ENCODE results near the gene CXorf38.
"Not testable (repeated sequence)": the region's sequence is repeated elsewhere in the genome, so short reads cannot be mapped to it uniquely, and the experiment has no call there.

Gene CXorf38

GRCh38 chrX:40632199-40632598 lies 15.2 kb downstream of the CXorf38 start:
- DNase-seq (ENCODE audit: low read depth in 3 of 3, low spot score in 1 of 3) = no peak

- DNase-seq (ENCODE audit: low read depth in 3 of 3, low spot score in 1 of 3) = no peak
Measured at GRCh38 chrX:40628506-40628905, 18.9 kb downstream of the CXorf38 start.

DNA sequence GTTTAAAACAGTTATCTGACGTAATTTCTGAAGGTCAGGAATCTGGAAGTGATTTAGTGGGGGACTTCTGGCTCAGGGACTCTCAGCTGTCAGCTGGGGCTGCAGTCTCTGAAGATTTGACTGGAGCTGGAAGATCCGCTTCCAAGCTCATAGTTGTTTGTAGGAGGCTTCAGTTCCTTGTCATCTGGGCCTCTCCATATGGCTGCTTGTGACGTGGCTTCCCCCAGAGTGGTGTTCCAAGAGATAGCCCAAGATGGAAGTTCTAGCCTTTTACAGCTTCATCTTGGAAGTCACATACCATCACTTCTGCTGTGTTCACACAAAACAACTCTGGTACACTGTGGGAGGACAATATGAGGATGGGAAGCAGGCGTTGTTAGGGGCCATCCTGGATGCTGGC lies 22.1 kb downstream of the CXorf38 start:
- no peak for DNase-seq (ENCODE audit: low read depth in 3 of 3, low spot score in 1 of 3)

DNA sequence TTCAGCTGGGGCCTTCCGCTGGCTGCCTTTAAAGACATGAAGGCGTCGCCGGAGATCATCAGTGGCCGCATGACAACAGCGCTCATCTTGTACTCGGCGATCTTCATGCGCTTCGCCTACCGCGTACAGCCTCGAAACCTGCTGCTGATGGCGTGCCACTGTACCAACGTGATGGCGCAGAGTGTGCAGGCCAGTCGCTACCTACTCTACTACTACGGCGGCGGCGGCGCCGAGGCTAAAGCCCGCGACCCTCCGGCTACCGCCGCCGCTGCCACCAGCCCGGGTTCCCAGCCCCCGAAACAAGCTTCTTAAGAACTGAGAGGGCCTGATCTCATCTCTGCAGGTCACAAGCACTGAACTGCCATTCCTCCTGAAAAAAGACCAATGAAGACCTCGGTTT lies 23.7 kb downstream of the CXorf38 start:
- DNase-seq (ENCODE audit: low read depth in 3 of 3, low spot score in 1 of 3) = no peak

- no peak for DNase-seq (ENCODE audit: low read depth in 3 of 3, low spot score in 1 of 3)
Measured at GRCh38 chrX:40623139-40623536, 24.2 kb downstream of the CXorf38 start, which contains the start of gene MPC1L. Gene MPC1L, plus strand, starts transcription at chrX:40623428. Its CDS starts 138 bp downstream, at chrX:40623566.

DNA sequence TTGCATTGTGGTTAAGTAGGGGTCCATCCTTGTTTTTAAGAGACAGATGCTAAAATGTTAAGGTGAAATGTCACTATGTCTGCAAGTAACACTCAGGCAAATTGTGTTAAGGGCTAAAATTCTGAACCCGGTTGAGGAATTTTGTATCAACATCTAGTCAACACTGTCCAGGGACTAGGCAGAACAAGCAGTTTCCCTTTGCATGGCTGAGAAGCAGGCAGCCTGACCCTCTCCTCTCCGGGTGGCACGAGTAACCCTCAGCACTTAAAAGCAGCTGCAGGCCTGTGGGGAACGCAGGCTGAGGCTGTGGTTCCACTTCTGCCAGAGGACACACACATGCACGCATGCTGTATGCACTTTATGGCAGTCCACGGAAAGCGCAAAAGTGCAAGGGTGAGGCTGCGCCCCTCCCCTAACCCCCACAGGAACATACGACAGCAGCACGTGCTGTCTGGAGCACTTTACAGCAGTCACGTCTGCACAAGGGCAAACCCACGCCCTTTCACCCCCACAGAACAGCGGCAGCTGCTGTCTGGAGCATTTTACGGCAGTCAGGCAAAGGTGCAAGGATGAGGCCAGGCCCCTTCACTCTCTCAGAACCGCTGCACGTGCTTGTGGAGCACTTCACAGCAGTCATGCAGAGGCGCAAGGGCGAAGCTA lies 24.8 kb downstream of the CXorf38 start:
- DNase-seq (ENCODE audit: low read depth in 3 of 3, low spot score in 1 of 3) = no peak

DNA sequence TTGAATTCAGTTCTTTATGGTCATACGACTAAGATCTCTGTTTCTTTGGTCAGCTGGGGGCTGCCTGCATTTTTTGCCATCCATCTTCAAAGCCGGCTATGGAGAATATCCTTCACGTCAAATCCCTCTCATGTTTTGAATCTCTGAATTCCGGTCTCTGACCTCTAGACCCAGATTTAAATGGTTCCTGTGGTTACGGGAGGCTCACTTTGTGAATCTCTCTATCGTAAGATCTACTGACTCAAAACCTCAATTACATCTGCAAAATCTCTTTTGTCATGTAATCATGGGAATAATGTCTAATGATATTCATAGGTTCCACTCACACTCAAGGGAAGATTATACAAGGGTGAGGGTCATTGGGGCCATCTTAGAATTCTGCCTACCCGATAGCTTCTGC lies 29.8 kb downstream of the CXorf38 start:
- no peak for DNase-seq (ENCODE audit: low read depth in 3 of 3, low spot score in 1 of 3)

DNA sequence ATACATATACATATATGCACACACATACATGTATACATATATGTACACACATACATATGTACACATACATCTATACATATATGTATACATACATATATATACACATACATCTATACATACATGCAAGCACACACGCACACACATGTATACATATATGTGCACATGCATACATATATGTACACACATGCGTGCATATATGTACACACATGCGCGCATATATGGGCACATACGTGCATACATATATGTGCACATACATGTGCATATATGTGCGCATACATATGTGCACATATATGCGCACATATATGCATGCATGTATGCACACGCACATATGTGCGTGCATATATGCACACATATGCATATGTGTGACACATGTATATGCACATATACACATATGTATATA lies 31.4 kb downstream of the CXorf38 start:
- no peak for DNase-seq (ENCODE audit: low read depth in 3 of 3, low spot score in 1 of 3)

GRCh38 chrX:40612511-40612910 lies 34.9 kb downstream of the CXorf38 start:
- no peak for DNase-seq (ENCODE audit: low read depth in 3 of 3, low spot score in 1 of 3)

DNA sequence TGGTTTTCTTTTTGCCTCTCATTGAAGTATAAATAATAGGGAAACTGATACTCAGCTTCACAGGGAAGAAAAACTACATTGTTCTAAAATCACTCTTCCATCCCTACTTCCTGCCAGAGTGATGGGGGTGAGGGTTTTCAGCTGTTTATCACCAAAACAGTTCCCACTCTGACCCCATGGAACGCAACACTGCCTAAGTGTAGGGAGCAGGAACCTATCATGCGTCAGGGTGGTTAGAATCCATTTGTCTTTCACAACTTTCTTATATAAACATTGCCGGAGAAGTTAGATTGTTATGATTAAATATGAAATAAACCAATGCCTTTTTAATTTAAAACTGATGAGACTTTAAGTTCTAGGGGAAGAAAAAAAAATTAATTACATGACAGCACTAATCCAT lies 40.0 kb downstream of the CXorf38 start:
- DNase-seq (ENCODE audit: low read depth in 3 of 3, low spot score in 1 of 3) = no peak

GRCh38 chrX:40603446-40603845 lies 43.9 kb downstream of the CXorf38 start:
- DNase-seq (ENCODE audit: low read depth in 3 of 3, low spot score in 1 of 3) = no peak

DNA sequence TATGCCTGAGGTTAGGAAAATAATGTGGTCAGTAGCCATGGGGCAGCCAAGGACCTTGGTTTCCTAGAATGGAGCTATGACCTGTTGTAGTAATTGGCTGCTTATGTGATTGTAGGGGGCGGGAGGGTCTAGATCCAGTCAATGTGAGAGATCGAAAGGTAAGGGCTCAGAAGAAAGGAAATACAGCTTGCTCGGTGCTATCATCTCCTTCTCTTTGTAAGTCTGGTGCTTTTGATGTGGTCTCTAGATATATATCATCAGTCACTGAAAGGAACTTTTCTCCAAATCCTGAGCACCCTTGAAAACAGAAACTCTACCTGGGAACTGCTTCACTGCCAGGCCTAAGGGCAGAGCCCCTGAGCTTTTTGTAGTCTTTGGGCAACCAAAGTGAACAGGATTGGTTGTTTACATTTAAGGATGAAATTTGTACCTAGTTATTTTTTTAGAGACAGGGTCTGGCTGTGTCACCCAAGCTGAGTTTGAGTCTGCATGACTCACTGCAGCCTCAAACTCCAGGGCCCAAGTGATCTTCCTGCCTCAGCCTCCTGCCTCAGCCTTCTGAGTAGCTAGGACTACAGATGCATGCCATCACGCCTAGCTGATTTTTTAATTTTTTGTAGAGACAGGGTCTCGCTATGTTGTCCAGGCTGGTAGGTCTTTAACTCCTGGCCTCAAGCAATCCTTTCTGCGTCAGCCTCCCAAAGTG lies 57.6 kb downstream of the CXorf38 start:
- DNase-seq (ENCODE audit: low read depth in 3 of 3, low spot score in 1 of 3) = not testable (repeated sequence)

DNA sequence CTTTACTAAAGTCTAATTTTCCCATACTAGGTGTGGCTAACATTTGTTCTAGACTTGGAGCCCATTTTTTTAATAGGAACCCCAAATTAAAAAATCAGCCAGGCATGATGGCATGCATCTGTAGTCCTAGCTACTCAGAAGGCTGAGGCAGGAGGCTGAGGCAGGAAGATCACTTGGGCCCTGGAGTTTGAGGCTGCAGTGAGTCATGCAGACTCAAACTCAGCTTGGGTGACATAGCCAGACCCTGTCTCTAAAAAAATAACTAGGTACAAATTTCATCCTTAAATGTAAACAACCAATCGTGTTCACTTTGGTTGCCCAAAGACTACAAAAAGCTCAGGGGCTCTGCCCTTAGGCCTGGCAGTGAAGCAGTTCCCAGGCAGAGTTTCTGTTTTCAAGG lies 59.7 kb downstream of the CXorf38 start:
- not testable (repeated sequence) for DNase-seq (ENCODE audit: low read depth in 3 of 3, low spot score in 1 of 3)

DNA sequence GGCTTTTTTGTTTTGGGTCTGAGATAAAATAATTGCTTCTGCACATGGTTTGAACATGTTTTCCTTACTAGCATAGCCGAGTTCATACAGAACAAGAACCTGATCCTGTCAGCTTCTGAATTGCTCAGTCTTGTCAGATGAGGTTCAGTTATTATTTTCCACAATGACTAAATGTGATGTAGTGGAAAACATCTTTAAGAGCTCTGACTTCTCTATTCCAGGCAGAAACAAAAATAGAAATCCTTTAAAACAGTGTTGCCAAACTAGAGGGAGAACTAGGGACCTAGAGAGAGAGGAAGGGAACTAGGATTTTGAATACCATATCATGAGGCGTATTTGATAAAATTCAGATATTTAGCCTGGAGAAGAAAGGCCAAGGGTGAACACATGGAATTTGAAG lies 64.5 kb downstream of the CXorf38 start:
- DNase-seq (ENCODE audit: low read depth in 3 of 3, low spot score in 1 of 3) = no peak

DNA sequence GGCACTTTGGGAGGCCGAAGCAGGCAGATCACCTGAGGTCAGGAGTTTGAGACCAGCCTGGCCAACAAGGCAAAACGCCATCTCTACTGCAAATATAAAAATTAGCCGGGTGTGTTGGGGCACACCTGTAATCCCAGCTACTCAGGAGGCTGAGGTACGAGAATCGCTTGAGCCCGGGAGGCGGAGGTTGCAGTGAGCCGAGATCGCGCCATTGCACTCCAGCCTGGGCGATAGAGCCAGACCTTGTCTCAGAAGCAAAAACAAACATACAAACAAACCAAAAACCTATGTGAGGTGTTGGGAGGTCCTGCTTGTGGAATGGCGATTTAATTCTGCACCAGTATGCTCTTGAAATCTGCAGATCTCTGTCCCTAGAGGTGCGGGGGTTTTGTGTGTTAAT lies 65.2 kb downstream of the CXorf38 start:
- DNase-seq (ENCODE audit: low read depth in 3 of 3, low spot score in 1 of 3) = not testable (repeated sequence)

GRCh38 chrX:40581336-40581920 lies 65.9 kb downstream of the CXorf38 start:
- no peak for DNase-seq (ENCODE audit: low read depth in 3 of 3, low spot score in 1 of 3)

DNA sequence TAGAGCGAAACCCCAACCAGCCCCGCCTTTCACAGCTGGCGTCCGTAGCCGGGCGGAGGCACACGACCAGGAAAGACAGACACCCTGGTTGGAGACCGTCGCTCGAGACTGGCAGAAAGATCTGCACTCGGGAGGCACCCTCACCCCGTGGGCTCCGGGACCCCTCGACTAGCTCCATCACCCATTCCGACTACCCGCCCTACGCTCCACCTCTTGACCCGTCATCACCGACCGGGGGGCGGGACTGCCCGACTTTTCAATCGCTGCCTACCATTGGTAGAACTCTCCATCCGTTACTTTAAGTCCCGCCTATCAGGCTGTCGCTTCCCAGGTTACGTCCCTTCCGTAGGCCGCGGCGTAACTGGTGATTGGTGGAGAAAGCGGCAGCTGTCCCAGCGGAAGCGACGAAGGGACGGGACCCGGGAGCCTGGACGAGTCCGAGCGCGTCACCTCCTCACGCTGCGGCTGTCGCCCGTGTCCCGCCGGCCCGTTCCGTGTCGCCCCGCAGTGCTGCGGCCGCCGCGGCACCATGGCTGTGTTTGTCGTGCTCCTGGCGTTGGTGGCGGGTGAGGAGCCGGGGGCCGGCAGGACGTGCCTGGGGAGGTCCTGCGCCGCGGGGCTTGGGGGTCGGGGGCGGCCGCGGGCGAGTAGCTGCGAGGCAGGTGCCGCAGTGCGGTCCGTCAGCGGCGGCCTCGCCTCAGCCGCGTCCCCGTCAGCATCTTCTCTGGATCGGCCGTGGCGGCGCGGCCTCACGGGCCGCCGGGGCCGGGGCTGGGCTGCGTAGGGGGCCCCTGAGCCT lies 66.6 kb downstream of the CXorf38 start, which contains the start of gene ATP6AP2:
TSS of gene ATP6AP2 (plus strand) at position 434 of the 799 bp plus-strand sequence. CDS start at position 530, 96 bp downstream.
- peak; percentile 64 to 75 (median 71) for DNase-seq (ENCODE audit: low read depth in 3 of 3, low spot score in 1 of 3)

DNA sequence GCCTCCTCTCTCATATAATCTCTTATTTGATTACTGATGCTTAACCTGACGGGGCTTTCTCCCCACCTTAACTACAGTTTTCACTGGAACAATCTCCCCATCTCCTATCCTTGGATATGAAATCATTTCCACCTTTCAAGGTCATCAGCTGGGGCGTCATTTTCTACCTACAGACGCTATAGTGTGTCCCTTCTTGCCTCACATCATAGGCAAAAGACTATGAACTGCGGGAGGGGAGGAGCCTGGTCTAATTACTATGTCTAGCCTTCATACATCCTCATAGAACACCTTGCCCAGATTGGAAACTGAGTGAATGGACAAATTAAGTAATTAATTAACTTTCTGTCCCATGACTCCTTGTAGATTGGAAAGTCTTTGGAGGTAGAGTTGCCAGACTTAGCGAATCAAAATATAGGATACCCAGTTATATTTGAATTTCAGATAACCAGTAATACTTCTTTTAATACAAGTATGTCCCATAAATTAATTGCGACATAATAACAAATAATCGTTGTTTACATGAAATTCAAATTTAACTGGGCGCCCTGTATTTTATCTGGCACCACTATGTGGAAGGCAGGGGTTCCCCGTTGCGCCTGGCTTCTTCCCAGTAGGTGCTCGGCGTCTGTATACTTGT lies 67.3 kb downstream of the CXorf38 start:
- DNase-seq (ENCODE audit: low read depth in 3 of 3, low spot score in 1 of 3) = no peak

- DNase-seq (ENCODE audit: low read depth in 3 of 3, low spot score in 1 of 3) = no peak
Measured at GRCh38 chrX:40579141-40579540, 68.2 kb downstream of the CXorf38 start.

GRCh38 chrX:40578039-40578695 lies 69.2 kb downstream of the CXorf38 start:
- no peak for DNase-seq (ENCODE audit: low read depth in 3 of 3, low spot score in 1 of 3)
